ENCODE results near the gene XPR1.
"Not testable (repeated sequence)": the region's sequence is repeated elsewhere in the genome, so short reads cannot be mapped to it uniquely, and the experiment has no call there.

DNA sequence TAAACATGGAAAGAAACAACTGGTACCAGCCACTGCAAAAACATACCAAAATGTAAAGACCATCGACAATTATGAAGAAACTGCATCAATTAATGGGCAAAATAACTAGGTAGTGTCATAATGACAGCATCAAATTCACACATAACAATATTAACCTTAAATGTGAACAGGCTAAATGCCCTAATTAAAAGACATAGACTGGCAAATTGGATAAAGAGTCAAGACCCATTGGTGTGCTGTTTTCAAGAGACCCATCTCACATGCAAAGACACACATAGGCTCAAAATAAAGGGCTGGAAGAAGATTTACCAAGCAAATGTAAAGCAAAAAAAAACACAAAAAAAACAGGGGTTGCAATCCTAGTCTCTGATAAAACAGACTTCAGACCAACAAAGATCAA, 201.4 kb downstream of the XPR1 start:
- TF ChIP-seq, protein P1, sequence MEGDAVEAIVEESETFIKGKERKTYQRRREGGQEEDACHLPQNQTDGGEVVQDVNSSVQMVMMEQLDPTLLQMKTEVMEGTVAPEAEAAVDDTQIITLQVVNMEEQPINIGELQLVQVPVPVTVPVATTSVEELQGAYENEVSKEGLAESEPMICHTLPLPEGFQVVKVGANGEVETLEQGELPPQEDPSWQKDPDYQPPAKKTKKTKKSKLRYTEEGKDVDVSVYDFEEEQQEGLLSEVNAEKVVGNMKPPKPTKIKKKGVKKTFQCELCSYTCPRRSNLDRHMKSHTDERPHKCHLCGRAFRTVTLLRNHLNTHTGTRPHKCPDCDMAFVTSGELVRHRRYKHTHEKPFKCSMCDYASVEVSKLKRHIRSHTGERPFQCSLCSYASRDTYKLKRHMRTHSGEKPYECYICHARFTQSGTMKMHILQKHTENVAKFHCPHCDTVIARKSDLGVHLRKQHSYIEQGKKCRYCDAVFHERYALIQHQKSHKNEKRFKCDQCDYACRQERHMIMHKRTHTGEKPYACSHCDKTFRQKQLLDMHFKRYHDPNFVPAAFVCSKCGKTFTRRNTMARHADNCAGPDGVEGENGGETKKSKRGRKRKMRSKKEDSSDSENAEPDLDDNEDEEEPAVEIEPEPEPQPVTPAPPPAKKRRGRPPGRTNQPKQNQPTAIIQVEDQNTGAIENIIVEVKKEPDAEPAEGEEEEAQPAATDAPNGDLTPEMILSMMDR (IDR thresholded peaks at IDR 0.05; ENCODE audit: extremely low read depth in 1 of 2, insufficient read depth in 1 of 2, low read depth in 1 of 2, low read length in 2 of 2), result not testable (repeated sequence)
- TF ChIP-seq POLR2A (IDR thresholded peaks at IDR 0.05; ENCODE audit: low read depth, low read length); POLR2AphosphoS5 (IDR thresholded peaks at IDR 0.05; ENCODE audit: insufficient read depth, low read depth, low read length); MYC (IDR thresholded peaks at IDR 0.05; ENCODE audit: low read depth, low read length); EZH2 (IDR thresholded peaks at IDR 0.05; ENCODE audit: borderline replicate concordance, low read depth, low read length, severe bottlenecking); GATA2 (IDR thresholded peaks at IDR 0.05; ENCODE audit: insufficient read depth, insufficient read length, low read depth, low read length): not testable (repeated sequence)
- TF ChIP-seq, protein P2, sequence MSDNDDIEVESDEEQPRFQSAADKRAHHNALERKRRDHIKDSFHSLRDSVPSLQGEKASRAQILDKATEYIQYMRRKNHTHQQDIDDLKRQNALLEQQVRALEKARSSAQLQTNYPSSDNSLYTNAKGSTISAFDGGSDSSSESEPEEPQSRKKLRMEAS (IDR thresholded peaks at IDR 0.05; ENCODE audit: insufficient read depth, insufficient read length), result not testable (repeated sequence)

Data from endothelial cell of umbilical vein (primary cell).